H9 (cell line): ENCODE results near the gene CRYZ. TPM values are rescaled to one million over a fixed set of nuclear protein-coding genes. Genes with fewer than 3 reads are reported as not detected.

ENCODE experiments used
- DNase-seq: peaks from one replicate; pipeline ENCODE4 v3.0.0-alpha.2; 2017
- H2AFZ ChIP-seq: one replicate; pipeline ENCODE4 v1.6.1; 2013; ENCODE audit warnings: mild to moderate bottlenecking, low read length, control low read depth, moderate library complexity
- H2AK5ac ChIP-seq: 2 replicates; pipeline ENCODE4 v1.6.1; 2013; ENCODE audit warnings: low read length, control low read depth, mixed read lengths; ENCODE audit not compliant: insufficient read length
- H2BK120ac ChIP-seq: one replicate; pipeline ENCODE4 v1.6.1; 2013; ENCODE audit warnings: low read depth, mild to moderate bottlenecking, low read length, control low read depth, inconsistent platforms; ENCODE audit not compliant: poor library complexity, severe bottlenecking
- H2BK12ac ChIP-seq: 2 replicates; pipeline ENCODE4 v1.6.1; 2013; ENCODE audit warnings: low read length, control low read depth, mixed read lengths, low read depth; ENCODE audit not compliant: insufficient read length
- H2BK15ac ChIP-seq: 2 replicates; pipeline ENCODE4 v1.6.1; 2013; ENCODE audit warnings: low read depth, low read length, control low read depth
- H2BK20ac ChIP-seq: one replicate; pipeline ENCODE4 v1.6.1; 2013; ENCODE audit warnings: low read depth, mild to moderate bottlenecking, low read length, control low read depth, inconsistent platforms; ENCODE audit not compliant: poor library complexity, severe bottlenecking
- H2BK5ac ChIP-seq: 2 replicates; pipeline ENCODE4 v1.6.1; 2013; ENCODE audit warnings: low read length, control low read depth, mixed read lengths; ENCODE audit not compliant: insufficient read length
- H3K14ac ChIP-seq: 2 replicates; pipeline ENCODE4 v1.6.1; 2013; ENCODE audit warnings: low read length, control low read depth; ENCODE audit not compliant: insufficient read depth
- H3K18ac ChIP-seq: 2 replicates; pipeline ENCODE4 v1.6.1; 2013; ENCODE audit warnings: low read depth, mild to moderate bottlenecking, mixed read lengths, low read length, control low read depth; ENCODE audit not compliant: insufficient read length
- H3K23ac ChIP-seq: 2 replicates; pipeline ENCODE4 v1.6.1; 2013; ENCODE audit warnings: low read length, control low read depth, mixed read lengths, low read depth; ENCODE audit not compliant: insufficient read length
- H3K23me2 ChIP-seq: 2 replicates; pipeline ENCODE4 v1.6.1; 2013; ENCODE audit warnings: low read depth, mild to moderate bottlenecking, mixed read lengths, low read length, control low read depth; ENCODE audit not compliant: insufficient read length, poor library complexity, severe bottlenecking
- H3K27ac ChIP-seq: 2 replicates; pipeline ENCODE4 v1.5.1; 2013; ENCODE audit warnings: low read length, control low read depth, mixed read lengths, low read depth; ENCODE audit not compliant: insufficient read length
- H3K27me3 ChIP-seq: 2 replicates; pipeline ENCODE4 v1.6.1; 2013; ENCODE audit warnings: low read length, control low read depth, inconsistent platforms; ENCODE audit not compliant: insufficient read depth
- H3K4ac ChIP-seq: 2 replicates; pipeline ENCODE4 v1.6.1; 2013; ENCODE audit warnings: low read depth, mild to moderate bottlenecking, control low read depth, inconsistent platforms, low read length, moderate library complexity
- H3K4me1 ChIP-seq: 2 replicates; pipeline ENCODE4 v1.6.1; 2013; ENCODE audit warnings: low read length, control low read depth, inconsistent platforms; ENCODE audit not compliant: insufficient read depth
- H3K4me2 ChIP-seq: 2 replicates; pipeline ENCODE4 v1.6.1; 2013; ENCODE audit warnings: low read length, control low read depth, mixed read lengths; ENCODE audit not compliant: insufficient read length, insufficient read depth
- H3K56ac ChIP-seq: 2 replicates; pipeline ENCODE4 v1.6.1; 2013; ENCODE audit warnings: low read depth, mild to moderate bottlenecking, mixed read lengths, low read length, control low read depth; ENCODE audit not compliant: insufficient read length
- H3K79me1 ChIP-seq: 2 replicates; pipeline ENCODE4 v1.6.1; 2013; ENCODE audit warnings: low read depth, mild to moderate bottlenecking, moderate library complexity, low read length, control low read depth, inconsistent platforms; ENCODE audit not compliant: insufficient read depth, poor library complexity, severe bottlenecking
- H3K79me2 ChIP-seq: 2 replicates; pipeline ENCODE4 v1.6.1; 2013; ENCODE audit warnings: low read length, control low read depth, inconsistent platforms; ENCODE audit not compliant: insufficient read depth
- H3K9ac ChIP-seq: 2 replicates; pipeline ENCODE4 v1.6.1; 2013; ENCODE audit warnings: low read length, control low read depth, mixed read lengths; ENCODE audit not compliant: insufficient read length; ENCODE audit errors: extremely low read depth
- H3K9me3 ChIP-seq: one replicate; pipeline ENCODE4 v1.6.1; 2013; ENCODE audit warnings: low read depth, low read length, inconsistent platforms; ENCODE audit not compliant: control insufficient read depth
- H3T11ph ChIP-seq: one replicate; pipeline ENCODE4 v1.6.1; 2013; ENCODE audit warnings: mild to moderate bottlenecking, low read length, control low read depth, inconsistent platforms
- H4K20me1 ChIP-seq: one replicate; pipeline ENCODE4 v1.6.1; 2013; ENCODE audit not compliant: control insufficient read depth, insufficient read length, insufficient read depth
- H4K5ac ChIP-seq: 2 replicates; pipeline ENCODE4 v1.6.1; 2013; ENCODE audit warnings: low read depth, mild to moderate bottlenecking, mixed read lengths, low read length, control low read depth; ENCODE audit not compliant: insufficient read length
- H4K8ac ChIP-seq: replicated peaks from 2 replicates; pipeline ENCODE4 v1.6.1; 2013; ENCODE audit warnings: low read length, control low read depth, mixed read lengths, low read depth; ENCODE audit not compliant: insufficient read length
- H4K91ac ChIP-seq: 2 replicates; pipeline ENCODE4 v1.6.1; 2013; ENCODE audit warnings: low read depth, mild to moderate bottlenecking, moderate library complexity, mixed read lengths, low read length, control low read depth; ENCODE audit not compliant: insufficient read length
- H3K27ac Mint-ChIP-seq, 3 experiments: 2 replicates in 2 of 3; 3 replicates in 1 of 3; pipeline ENCODE4 v1.8.0; 2020 to 2021; ENCODE audit warnings: mixed read lengths in 3 of 3, mild to moderate bottlenecking in 1 of 3, moderate library complexity in 1 of 3
- H3K27me3 Mint-ChIP-seq: 2 replicates; pipeline ENCODE4 v1.8.0; 2021; ENCODE audit warnings: low read depth, mild to moderate bottlenecking, moderate library complexity, mixed read lengths
- H3K36me3 Mint-ChIP-seq, 3 experiments: 2 replicates in 2 of 3; 3 replicates in 1 of 3; pipeline ENCODE4 v1.8.0; 2020 to 2021; ENCODE audit warnings: low read depth in 3 of 3, mixed read lengths in 3 of 3; ENCODE audit not compliant: insufficient read depth in 1 of 3
- H3K4me1 Mint-ChIP-seq, 2 experiments: 2 replicates each; pipeline ENCODE4 v1.8.0; 2020; ENCODE audit warnings: mixed read lengths in 2 of 2
- H3K4me3 Mint-ChIP-seq, 2 experiments: 2 replicates in 1 of 2; 3 replicates in 1 of 2; pipeline ENCODE4 v1.8.0; 2020 to 2021; ENCODE audit warnings: mild to moderate bottlenecking in 2 of 2, mixed read lengths in 2 of 2, moderate library complexity in 1 of 2
- H3K9me3 Mint-ChIP-seq, 2 experiments: 2 replicates in 1 of 2; 3 replicates in 1 of 2; pipeline ENCODE4 v1.8.0; 2020; ENCODE audit warnings: mild to moderate bottlenecking in 2 of 2, mixed read lengths in 2 of 2, moderate library complexity in 1 of 2
- WGBS: extraction: QIAGEN DNeasy Blood & Tissue Kit; methylation state at CpG from one replicate; pipeline ENCODE4 v1.1.7; 2013; ENCODE audit warnings: missing lambda C conversion rate, low lambda C conversion rate, mixed read lengths; ENCODE audit not compliant: insufficient read length; ENCODE audit errors: extremely low coverage; 5-methylcytosine and 5-hydroxymethylcytosine counted together
- total RNA-seq: library from RNA; stranded (reverse); gene quantifications from 2 replicates; pipeline ENCODE4 v1.2.1, GENCODE V29; 2021
- TF ChIP-seq, protein P1 (sequence below): fragments of 200-600 bp; sonication (generic); conservative IDR thresholded peaks from 3 replicates; pipeline ENCODE4 v1.8.0; 2021; ENCODE audit warnings: antibody characterized with exemption, mild to moderate bottlenecking

Gene CRYZ
- total RNA-seq, 1 experiment from 2014 or later: 14.0 TPM

DNA sequence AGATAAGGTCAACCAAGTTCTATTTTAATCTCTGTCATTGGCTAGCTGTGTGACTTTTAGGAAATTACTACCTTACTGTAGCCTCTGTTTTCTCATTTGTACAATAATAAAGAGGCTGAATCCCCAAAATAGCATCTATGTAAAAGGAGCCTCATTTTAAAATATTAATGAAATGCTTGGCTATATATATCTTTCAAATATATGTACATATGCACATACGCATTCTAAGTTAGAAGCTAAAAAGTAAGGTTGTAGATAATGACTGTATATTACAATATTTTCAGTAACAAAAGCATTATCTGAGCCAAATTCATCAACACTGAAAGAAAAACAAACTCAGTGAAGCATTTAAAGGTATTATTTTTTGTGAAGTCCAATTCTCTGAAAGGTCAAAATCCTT lies 44.7 kb upstream of the CRYZ start:
- TF ChIP-seq, protein P1, sequence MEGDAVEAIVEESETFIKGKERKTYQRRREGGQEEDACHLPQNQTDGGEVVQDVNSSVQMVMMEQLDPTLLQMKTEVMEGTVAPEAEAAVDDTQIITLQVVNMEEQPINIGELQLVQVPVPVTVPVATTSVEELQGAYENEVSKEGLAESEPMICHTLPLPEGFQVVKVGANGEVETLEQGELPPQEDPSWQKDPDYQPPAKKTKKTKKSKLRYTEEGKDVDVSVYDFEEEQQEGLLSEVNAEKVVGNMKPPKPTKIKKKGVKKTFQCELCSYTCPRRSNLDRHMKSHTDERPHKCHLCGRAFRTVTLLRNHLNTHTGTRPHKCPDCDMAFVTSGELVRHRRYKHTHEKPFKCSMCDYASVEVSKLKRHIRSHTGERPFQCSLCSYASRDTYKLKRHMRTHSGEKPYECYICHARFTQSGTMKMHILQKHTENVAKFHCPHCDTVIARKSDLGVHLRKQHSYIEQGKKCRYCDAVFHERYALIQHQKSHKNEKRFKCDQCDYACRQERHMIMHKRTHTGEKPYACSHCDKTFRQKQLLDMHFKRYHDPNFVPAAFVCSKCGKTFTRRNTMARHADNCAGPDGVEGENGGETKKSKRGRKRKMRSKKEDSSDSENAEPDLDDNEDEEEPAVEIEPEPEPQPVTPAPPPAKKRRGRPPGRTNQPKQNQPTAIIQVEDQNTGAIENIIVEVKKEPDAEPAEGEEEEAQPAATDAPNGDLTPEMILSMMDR: no peak
- H3K27ac Mint-ChIP-seq: no peak overlapping the region
- no peak overlapping the region for H2BK5ac ChIP-seq
- H3K4ac ChIP-seq: no peak overlapping the region
- H3K14ac ChIP-seq: no peak overlapping the region
- H2AK5ac ChIP-seq: no peak overlapping the region
- no peaks in the 10 kb centered on the region for H3K4me1 ChIP-seq
- no peak overlapping the region for H3K4me3 Mint-ChIP-seq
- H3K23me2 ChIP-seq: no peaks in the 10 kb centered on the region
- no peak overlapping the region for H4K8ac ChIP-seq
- H2BK20ac ChIP-seq: no peak overlapping the region
- H3K27me3 Mint-ChIP-seq: no peaks in the 10 kb centered on the region
- no peak overlapping the region for H3K18ac ChIP-seq
- no peak overlapping the region for H4K91ac ChIP-seq
- no peak overlapping the region for H3K9ac ChIP-seq
- H2AFZ ChIP-seq: no peak overlapping the region
- no peaks in the 10 kb centered on the region for H3K9me3 ChIP-seq
- no peaks in the 10 kb centered on the region for H3K9me3 Mint-ChIP-seq
- H3K27me3 ChIP-seq: no peaks in the 10 kb centered on the region
- H3K4me1 Mint-ChIP-seq: peaks cover 17 to 21% of the 10 kb centered on the region in 2 experiments
- no peak overlapping the region for H3T11ph ChIP-seq
- H2BK12ac ChIP-seq: no peak overlapping the region
- H2BK15ac ChIP-seq: no peak overlapping the region
- no peak overlapping the region for H3K4me2 ChIP-seq
- no peak for DNase-seq
- no peaks in the 10 kb centered on the region for H4K20me1 ChIP-seq
- no peaks in the 10 kb centered on the region for H3K79me2 ChIP-seq
- no peaks in the 10 kb centered on the region for H3K36me3 Mint-ChIP-seq
- no peaks in the 10 kb centered on the region for H3K79me1 ChIP-seq
- H3K56ac ChIP-seq: no peak overlapping the region
- no peak overlapping the region for H3K27ac ChIP-seq
- no CpG with 5 or more reads among the region's 1 CpG for WGBS
- no peak overlapping the region for H2BK120ac ChIP-seq
- H4K5ac ChIP-seq: no peak overlapping the region
- H3K23ac ChIP-seq: no peak overlapping the region
